ENCODE results near the gene BNIP3.
"Not testable (repeated sequence)": the region's sequence is repeated elsewhere in the genome, so short reads cannot be mapped to it uniquely, and the experiment has no call there.

BNIP3 gene

DNA sequence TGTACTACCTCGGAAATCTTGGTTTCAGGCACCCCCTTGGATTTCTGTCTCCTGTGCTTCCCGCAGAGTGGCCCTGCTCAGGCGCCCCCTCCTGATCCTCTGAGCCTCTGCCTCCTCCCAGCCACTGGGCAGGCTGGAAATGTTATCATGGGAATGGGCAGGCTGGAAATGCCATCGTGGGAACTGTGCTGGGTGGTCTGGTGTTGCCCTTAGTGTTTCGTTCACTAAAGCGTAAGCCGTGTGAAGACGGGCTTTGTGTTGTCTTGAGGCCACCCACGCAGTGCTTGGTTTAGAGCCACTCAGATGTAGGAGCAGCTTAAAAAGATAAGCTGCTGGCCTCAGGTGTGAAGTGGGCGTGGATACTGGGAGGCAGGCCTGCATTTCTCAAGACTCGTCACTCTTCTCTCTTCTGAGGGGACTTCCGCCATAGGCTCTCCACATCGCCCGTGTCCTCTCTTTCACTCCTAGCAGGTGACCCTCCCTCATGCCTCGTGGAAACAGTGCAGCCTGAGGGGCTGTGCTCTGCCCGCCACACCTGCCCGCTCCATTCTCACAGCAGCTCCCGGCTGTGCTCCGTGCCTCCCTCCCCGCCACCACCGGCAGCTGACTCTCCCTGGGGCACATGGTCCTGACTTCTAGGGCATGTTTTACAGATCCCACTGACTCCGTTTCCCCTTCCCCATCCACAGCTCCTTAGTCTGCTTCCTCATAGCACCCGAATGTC is 52.4 kb downstream of the BNIP3 start:
- no peak for DNase-seq (ENCODE audit: low read depth)

DNA sequence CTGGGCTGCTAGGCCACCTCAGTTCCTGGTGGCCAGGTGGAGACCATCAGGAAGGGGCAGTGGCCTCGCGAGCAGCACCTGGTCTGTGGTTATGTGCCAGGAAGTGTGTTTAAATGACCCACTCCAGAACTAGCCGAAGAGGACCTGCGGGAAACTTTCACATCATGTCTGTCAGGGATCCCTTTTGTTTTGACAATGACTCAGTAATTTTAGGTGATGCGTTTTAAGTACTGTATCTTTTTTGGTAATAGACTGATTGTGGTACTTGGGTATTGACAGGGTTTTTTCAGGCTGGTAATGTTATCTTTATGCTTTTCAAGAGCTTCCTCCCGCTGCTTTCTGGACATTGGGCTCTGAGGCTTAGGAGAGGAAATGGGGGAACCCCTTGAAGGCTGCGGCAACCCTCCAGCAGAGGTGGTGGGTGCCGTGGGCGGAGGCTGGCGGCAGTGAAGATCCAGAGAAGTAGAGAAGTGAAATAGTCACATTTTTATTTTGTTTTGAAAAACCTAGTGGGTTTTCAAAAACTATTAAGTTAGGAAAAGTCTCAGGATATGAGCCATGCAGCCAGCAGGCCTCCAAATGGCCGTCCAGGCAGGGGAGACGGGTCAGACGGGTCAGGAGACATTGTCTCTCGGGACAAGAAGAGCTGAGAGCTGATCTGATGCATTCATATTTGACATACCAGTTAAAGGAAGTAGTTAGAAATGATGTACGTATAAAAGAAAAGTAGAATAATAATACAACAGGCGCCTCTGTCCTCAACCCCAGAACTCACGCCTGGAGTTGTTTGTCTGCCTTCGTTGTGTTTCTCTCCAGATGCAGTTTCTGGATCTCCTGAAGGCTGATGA is 53.3 kb downstream of the BNIP3 start:
- DNase-seq (ENCODE audit: low read depth) = peak; percentile 37

DNA sequence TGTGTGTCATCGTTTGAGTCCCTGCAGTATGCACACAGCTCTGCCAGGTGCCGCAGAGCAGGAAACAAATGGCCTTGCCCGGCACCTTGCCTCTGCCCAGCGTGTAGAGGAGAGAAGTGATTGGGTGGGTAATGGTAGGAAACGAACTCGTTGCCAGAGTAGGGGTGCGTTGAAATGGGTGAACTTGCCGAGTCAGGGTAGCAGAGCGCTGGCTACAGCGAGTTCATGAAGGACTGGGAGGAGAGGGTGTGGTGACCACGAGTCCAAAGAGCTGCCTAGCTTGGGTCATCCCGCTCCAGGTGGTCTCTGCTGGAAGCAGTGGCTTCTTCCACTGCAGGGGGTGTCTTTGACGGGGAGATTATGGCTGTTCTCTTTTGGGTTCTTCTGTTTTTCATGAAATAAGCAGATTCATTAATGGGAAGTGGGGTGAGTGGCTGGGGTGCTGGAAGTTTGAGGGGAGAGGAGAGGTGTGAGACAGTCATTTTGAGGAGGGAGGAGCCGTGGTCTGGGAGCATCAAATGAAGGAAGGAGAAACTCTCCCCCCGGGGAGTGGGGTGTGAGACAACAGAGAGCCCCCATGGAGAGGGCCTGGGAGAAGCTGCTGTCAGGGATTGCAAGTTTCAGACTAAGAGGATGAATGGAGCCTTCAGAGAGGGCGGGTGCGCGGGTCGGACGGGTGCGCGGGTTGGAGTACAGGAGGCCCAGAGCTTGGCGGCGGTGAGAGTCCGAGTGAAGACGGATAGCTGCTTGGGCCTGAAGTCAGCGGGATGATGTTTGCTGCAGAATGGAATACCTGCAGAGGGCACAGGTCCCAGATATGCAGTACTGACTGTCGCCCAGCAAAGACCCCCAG is 54.8 kb downstream of the BNIP3 start:
- no peak for DNase-seq (ENCODE audit: low read depth)

DNA sequence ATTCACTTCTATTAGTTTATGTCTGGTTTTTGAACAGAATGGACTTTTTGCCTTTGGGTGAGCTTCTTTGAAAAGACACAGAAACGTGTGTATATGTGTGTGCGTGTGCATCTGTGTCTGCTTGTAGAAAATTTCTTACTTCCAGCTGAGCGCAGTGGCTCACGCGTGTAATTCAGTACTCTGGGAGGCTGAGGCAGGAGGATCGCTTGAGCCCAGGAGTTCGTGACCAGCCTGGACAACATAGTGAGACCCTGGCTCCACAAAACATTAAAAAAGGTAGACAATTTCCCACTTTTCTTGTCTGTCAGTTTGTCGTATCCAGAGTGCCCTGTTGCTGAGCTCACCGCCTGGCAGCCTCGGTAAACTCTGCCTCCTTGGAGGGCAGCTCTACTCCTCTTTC is 55.5 kb downstream of the BNIP3 start:
- no peak for DNase-seq (ENCODE audit: low read depth)

DNA sequence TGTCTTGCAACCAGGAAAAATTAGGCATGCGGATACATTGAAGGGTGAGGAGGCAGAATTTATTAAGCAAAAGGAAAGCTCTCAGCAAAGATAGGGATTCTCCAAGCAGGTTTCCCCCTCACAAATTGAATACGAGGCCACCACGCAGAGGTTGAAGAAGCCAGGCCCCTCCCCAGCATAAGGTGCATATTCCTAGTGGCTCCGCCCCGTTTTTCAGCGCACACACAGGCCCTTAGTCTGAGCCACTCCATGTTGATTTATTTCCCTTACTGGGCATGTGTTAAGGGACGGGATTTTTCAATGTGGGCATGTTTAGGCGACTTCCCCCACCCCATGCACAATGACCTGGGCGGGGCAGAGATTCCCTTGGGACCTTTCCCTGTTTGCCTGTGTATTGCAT is 56.0 kb downstream of the BNIP3 start:
- DNase-seq (ENCODE audit: low read depth) = no peak

DNA sequence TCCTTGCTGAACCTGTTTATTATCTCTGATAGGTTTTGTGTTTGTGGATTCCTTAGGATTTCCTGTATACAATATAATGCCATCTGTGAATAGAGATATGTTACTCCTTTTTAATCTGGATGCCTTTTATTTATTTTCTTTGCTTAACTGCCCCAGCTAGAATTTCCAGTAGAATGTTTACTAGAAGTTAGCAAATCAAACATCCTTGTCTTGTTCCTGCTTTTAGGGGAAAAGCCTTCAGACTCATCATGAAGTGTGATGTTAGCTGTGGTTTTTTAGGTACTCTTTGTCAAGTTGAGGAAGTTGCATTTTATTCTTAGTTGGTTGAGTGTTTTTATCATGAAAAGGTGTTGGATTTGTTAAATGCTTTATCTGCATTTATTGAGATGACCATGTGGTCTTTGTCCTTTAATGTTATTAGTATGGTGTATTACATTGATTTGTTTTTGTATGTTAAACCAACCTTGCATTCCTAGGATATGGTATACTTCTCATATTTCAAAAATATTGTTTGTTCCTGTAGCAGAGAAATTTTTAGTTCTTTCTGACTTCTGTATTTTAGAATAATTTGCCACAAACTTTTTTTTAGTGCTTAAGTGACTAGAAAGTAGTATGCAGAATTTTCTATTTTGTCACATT is 56.6 kb downstream of the BNIP3 start:
- no peak for DNase-seq (ENCODE audit: low read depth)

DNA sequence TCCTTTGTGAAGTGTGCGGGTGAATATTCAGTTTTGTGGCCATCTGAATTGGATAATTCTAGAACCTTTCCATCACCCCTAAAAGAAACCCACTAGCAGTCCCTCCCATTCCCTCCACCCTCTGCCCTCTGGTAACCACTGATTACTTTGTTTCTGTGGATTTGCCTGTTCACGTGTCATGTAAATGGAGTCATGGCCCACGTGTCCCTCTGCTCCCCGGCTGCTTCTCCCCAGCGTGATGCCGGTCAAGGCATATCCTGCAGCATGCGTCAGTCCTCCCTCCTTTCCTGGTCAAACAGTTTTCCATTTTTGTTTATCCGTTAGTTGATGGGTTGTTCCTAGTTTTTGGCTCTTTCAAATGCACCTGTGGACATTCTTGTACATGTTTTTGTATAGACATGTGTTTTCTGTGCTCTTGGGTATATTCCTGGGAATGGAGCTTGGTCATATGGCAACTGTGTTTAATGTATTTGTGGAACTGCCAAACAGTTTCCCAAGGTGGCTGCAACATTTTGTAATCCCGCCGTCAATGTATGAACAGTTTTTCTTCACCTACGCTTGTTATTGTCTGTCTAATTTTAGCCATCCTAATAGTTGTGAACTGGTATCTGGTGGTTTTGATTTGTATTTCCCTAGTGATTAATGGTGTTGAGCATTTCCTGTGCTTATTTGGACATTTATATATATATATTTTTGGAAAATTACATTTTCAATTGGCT is 58.5 kb downstream of the BNIP3 start:
- no peak for DNase-seq (ENCODE audit: low read depth)

DNA sequence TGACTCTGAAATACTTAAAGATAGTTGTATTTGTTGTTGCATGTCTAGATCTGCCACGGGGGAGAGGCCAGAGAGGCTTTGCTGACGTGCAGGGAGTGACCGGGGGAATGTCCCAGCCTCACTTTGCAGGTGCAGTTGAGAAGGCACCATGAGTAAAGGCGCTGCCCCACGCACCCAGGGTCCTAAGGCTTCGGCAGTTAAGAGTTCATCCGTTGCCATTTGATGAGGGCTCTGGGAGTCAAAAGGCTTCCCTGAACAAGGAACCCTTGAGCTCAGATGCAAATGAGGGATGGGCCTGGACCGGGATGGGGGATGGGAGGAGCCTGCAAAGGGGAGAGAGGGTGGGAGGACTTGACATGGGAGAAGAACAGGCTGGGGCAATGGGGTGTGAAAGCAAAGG is 60.5 kb downstream of the BNIP3 start:
- DNase-seq (ENCODE audit: low read depth) = no peak

DNA sequence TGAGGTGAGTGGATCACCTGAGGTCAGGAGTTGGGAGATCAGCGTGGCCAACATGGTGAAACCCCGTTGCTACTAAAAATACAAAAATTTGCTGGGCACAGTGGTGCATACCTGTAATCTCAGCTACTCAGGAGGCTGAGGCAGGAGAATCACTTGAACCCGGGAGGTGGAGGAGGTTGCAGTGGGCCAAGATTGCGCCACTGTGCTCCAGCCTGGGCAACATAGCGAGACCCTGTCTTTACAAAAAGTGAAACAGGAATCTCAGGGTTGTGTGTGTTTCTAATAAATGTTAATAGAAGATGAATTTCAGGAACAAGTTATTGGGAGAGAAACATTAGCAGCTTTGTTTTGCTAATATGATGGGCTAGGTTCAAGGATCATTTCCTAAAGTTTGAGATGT is 61.0 kb downstream of the BNIP3 start:
- DNase-seq (ENCODE audit: low read depth) = no peak

DNA sequence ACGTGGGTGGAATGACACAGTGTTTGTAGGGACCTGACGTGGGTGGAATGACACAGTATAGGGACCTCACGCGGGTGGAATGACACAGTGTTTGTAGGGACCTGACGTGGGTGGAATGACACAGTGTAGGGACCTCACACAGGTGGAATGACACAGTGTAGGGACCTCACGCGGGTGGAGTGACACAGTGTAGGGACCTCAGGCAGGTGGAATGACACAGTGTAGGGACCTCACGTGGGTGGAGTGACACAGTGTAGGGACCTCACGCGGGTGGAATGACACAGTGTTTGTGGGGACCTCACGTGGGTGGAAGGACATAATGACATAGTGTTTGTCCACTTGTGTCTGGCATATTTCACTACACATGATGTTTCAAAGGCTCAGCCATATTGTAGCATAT is 61.6 kb downstream of the BNIP3 start:
- no peak for DNase-seq (ENCODE audit: low read depth)

DNA sequence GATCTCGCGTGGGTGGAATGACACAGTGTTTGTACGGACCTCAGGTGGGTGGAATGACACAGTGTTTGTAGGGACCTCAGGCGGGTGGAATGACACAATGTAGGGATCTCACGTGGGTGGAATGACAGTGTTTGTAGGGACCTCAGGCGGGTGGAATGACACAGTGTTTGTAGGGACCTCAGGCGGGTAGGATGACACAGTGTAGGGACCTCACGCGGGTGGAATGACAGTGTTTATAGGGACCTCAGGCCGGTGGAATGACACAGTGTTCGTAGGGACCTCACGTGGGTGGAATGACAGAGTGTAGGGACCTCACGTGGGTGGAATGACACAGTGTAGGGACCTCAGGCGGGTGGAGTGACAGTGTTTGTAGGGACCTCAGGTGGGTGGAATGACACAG is 62.3 kb downstream of the BNIP3 start:
- not testable (repeated sequence) for DNase-seq (ENCODE audit: low read depth)
